A549 (cell line): Measurements from ENCODE around the gene DISP1. TPM values are rescaled to one million over a fixed set of nuclear protein-coding genes. Genes with fewer than 3 reads are reported as not detected.

Experiments used
- ATAC-seq, 2 experiments: fragments of 200-7000 bp in 1 of 2; fragments of >200 bp in 1 of 2; cut with Nextera tagmentation in 1 of 2; cut with Tn5 transposase in 1 of 2; 3 replicates each; pipeline versions ENCODE4 v1.8.0 to v1.9.1; 2018 to 2020; ENCODE audit warnings: mild to moderate bottlenecking in 1 of 2, moderate library complexity in 1 of 2
- CTCF ChIA-PET: fragments of 300-600 bp; sonication (Branson Sonifier 250); formaldehyde crosslinking; extraction: SDS; loops from one replicate; lab custom pipeline; 2021; ENCODE audit warnings: antibody characterized with exemption, inconsistent platforms; lab: Yijun Ruan, JAX
- POLR2A ChIA-PET: fragments of 350-600 bp; formaldehyde crosslinking; extraction: SDS; loops from one replicate; lab custom pipeline; 2021; ENCODE audit warnings: antibody characterized with exemption, inconsistent platforms; lab: Yijun Ruan, JAX
- DNase-seq, 2 experiments: peaks; one replicate each; pipeline versions ENCODE4 v3.0.0 to v3.0.0-alpha.2; 2011 to 2016; ENCODE audit warnings: low read depth in 1 of 2, low spot score in 1 of 2
- FAIRE-seq: peaks from 2 replicates; lab custom pipeline; 2011; peaks lifted over from hg19 to GRCh38; lab: Jason Lieb, UNC
- H3K27ac ChIP-seq, 2 experiments: fragments of >200 bp; sonication (Bioruptor Twin); formaldehyde crosslinking; 3 replicates each; pipeline ENCODE4 v1.5.1; 2016 to 2017
- H3K4me1 ChIP-seq: fragments of >200 bp; sonication (Bioruptor Twin); formaldehyde crosslinking; 3 replicates; pipeline ENCODE4 v1.6.1; 2016
- H3K4me2 ChIP-seq: fragments of >200 bp; sonication (Bioruptor Twin); formaldehyde crosslinking; 3 replicates; pipeline ENCODE4 v1.6.1; 2016
- H3K4me3 ChIP-seq: fragments of >200 bp; sonication (Bioruptor Twin); formaldehyde crosslinking; 3 replicates; pipeline ENCODE4 v1.5.1; 2016
- H3K9me3 ChIP-seq: fragments of >200 bp; sonication (Bioruptor Twin); formaldehyde crosslinking; 3 replicates; pipeline ENCODE4 v1.6.1; 2016
- BHLHE40 ChIP-seq: IDR thresholded peaks from 2 replicates; pipeline ENCODE4 v1.6.1; 2012; ENCODE audit warnings: low read depth, low read length, inconsistent platforms
- CBX2 ChIP-seq: fragments of 200-600 bp; sonication (generic); IDR thresholded peaks from 2 replicates; pipeline ENCODE4 v1.6.1; 2016; ENCODE audit warnings: low read depth, mild to moderate bottlenecking, borderline replicate concordance
- CEBPB ChIP-seq, 2 experiments: fragments of >200 bp in 1 of 2; sonication (Bioruptor Twin) in 1 of 2; formaldehyde crosslinking in 1 of 2; IDR thresholded peaks; 2 replicates each; pipeline ENCODE4 v1.6.1; 2012 to 2016
- CHD2 ChIP-seq: fragments of 150-350 bp; IDR thresholded peaks from 2 replicates; pipeline ENCODE4 v1.6.1; 2014; ENCODE audit warnings: low read length; ENCODE audit not compliant: partially characterized antibody
- CHD4 ChIP-seq: fragments of 200-600 bp; sonication (generic); IDR thresholded peaks from 2 replicates; pipeline ENCODE4 v1.6.1; 2016; ENCODE audit warnings: antibody characterized with exemption, mild to moderate bottlenecking, borderline replicate concordance
- FOSL2 ChIP-seq, 2 experiments: fragments of 450-650 bp in 1 of 2; fragments of >200 bp in 1 of 2; sonication (Bioruptor Twin) in 1 of 2; formaldehyde crosslinking; IDR thresholded peaks; 2 replicates each; pipeline versions ENCODE4 v1.5.0 to v1.6.1; 2016 to 2020; ENCODE audit warnings: mild to moderate bottlenecking in 1 of 2, moderate library complexity in 1 of 2
- FOXS1 ChIP-seq: fragments of 250-450 bp; sonication (Bioruptor Pico); IDR thresholded peaks from 2 replicates; pipeline ENCODE4 v1.5.0; 2020; ENCODE audit warnings: mild to moderate bottlenecking, moderate library complexity
- HOXB5 ChIP-seq: fragments of 250-450 bp; sonication (Bioruptor Pico); IDR thresholded peaks from 2 replicates; pipeline ENCODE4 v1.5.0; 2020; ENCODE audit warnings: mild to moderate bottlenecking, moderate library complexity
- KDM1A ChIP-seq: fragments of 200-600 bp; sonication (generic); IDR thresholded peaks from 2 replicates; pipeline ENCODE4 v1.6.1; 2016; ENCODE audit warnings: low read depth, mild to moderate bottlenecking
- MAFK ChIP-seq: fragments of 450-650 bp; IDR thresholded peaks from 2 replicates; pipeline ENCODE4 v1.6.1; 2014; ENCODE audit not compliant: partially characterized antibody
- MAZ ChIP-seq: fragments of 150-350 bp; IDR thresholded peaks from 2 replicates; pipeline ENCODE4 v1.6.1; 2014; ENCODE audit warnings: antibody characterized with exemption, low read depth, low read length, borderline replicate concordance
- RFX5 ChIP-seq: fragments of 450-650 bp; IDR thresholded peaks from 2 replicates; pipeline ENCODE4 v1.7.1; 2014; ENCODE audit warnings: antibody characterized with exemption, mild to moderate bottlenecking, moderate library complexity
- RNF2 ChIP-seq: fragments of 200-600 bp; sonication (generic); IDR thresholded peaks from 2 replicates; pipeline ENCODE4 v1.6.1; 2016; ENCODE audit warnings: low read depth, mild to moderate bottlenecking, antibody characterized with exemption, moderate library complexity, borderline replicate concordance
- TP53 ChIP-seq: fragments of 250-450 bp; sonication (Bioruptor Pico); IDR thresholded peaks from 2 replicates; pipeline ENCODE4 v1.5.0; 2021; ENCODE audit warnings: mild to moderate bottlenecking, moderate library complexity
- ZC3H11A ChIP-seq: fragments of 450-650 bp; IDR thresholded peaks from 2 replicates; pipeline ENCODE4 v1.6.1; 2014; ENCODE audit warnings: antibody characterized with exemption, mild to moderate bottlenecking
- ZNF302 ChIP-seq: fragments of 250-450 bp; sonication (Bioruptor Pico); IDR thresholded peaks from 2 replicates; pipeline ENCODE4 v1.9.0; 2021; ENCODE audit warnings: inconsistent platforms, mild to moderate bottlenecking, moderate library complexity
- WGBS: methylation state at CpG from one replicate; pipeline ENCODE4 v1.1.6; 2017; ENCODE audit errors: missing lambda C conversion rate; 5-methylcytosine and 5-hydroxymethylcytosine counted together
- polyA plus RNA-seq, 4 experiments: library from polyadenylated mRNA; depleted of rRNA in 3 of 4; stranded (reverse); fragments of >200 nt; fragmentation: RNase III in 1 of 4; extraction: RNeasy Plus Mini Kit Qiagen cat#74134 plus additional on column Dnase treatment in 1 of 4; gene quantifications; 2 replicates in 3 of 4; 3 replicates in 1 of 4; pipeline ENCODE4 v1.2.3, GENCODE V29; 2011 to 2017
- TF ChIP-seq, protein P1 (sequence below): IDR thresholded peaks from 2 replicates; pipeline ENCODE4 v1.6.1; 2012
- TF ChIP-seq, protein P2 (sequence below): fragments of 200-600 bp; sonication (generic); IDR thresholded peaks from 2 replicates; pipeline ENCODE4 v1.6.1; 2016; ENCODE audit warnings: antibody characterized with exemption, mild to moderate bottlenecking, moderate library complexity
- TF ChIP-seq, protein P3 (sequence below): fragments of 150-350 bp; IDR thresholded peaks from 2 replicates; pipeline ENCODE4 v1.6.1; 2014; ENCODE audit warnings: low read depth, mild to moderate bottlenecking, low read length
- TF ChIP-seq, protein P4 (sequence below): IDR thresholded peaks from 2 replicates; pipeline ENCODE4 v1.6.1; 2012; ENCODE audit warnings: low read depth, borderline replicate concordance
- TF ChIP-seq, protein P5 (sequence below): fragments of >200 bp; sonication (Bioruptor Twin); formaldehyde crosslinking; IDR thresholded peaks from 3 replicates; pipeline ENCODE4 v1.5.1; 2016
- TF ChIP-seq, protein P6 (sequence below): fragments of 450-650 bp; IDR thresholded peaks from 2 replicates; pipeline ENCODE4 v1.6.1; 2014; ENCODE audit warnings: antibody characterized with exemption

Gene DISP1
- polyA plus RNA-seq, 2 of the 4 experiments (the other 2 are of a cell fraction) = 1.2 to 5.1 TPM

DNA sequence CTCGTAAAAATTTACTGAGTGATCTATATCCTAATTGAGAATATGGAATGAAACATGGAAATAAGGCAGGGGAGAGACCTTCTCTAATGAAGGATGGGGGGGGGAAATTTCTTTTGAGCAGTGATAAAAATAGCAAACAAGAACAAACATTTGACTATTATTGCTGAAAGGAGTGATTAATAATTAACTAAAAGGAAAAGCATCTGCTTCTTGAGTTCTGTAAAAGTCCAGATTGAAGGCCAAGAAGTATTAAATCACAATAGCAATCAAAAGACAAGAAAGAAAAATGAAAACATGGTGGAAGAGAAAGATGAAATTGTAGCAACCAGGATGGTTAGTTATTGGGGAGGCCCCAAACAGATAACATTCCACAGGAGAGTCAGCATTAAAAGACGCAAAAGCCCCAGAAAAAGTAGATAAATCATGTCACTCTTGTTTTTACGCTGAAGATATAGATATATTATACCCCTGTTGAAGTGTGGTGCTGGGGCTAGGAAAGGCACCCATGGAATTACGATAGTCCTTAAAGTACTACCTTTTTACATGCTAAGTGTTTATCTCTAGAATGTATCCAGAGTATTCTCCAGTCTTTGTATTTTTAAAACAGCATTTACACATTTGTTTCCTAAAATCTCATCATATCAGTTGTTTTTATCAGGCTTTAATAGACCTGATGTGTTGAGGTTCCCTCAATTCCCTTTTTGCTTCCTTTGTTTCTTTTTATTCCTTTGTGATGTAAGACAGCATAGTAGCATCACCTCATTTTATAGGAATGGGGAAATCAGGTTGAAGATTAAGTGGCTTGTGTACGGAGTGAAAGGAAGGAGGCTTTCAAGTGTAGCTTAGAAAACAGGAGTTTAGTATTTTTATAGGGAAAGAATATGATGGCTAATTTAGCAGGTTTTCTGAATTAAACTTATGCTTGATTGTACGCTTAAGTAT lies 28.9 kb downstream of the DISP1 start:
- peak in 1 of 2 experiments; percentile 37 for DNase-seq
- no peak for TF ChIP-seq CEBPB (IDR thresholded peaks at IDR 0.05)
- TF ChIP-seq, all 56 proteins: peak for 0
- peak overlapping the region; percentile 46 for H3K4me2 ChIP-seq
- H3K9me3 ChIP-seq = no peaks in the 10 kb centered on the region
- H3K27ac ChIP-seq = no peak overlapping the region
- 79% methylated on average over 6 of the region's 6 CpGs for WGBS
- peak; percentile 56 for FAIRE-seq
- ChIA-PET CTCF (no interaction called here), POLR2A (no interaction called here)
- ATAC-seq = peak in 1 of 2 experiments; percentile 65; a peak in 2 of 6 replicates
- H3K4me1 ChIP-seq = peaks cover 25% of the 10 kb centered on the region; the same call in 2 of the 3 replicates
- H3K4me3 ChIP-seq = no peak overlapping the region

DNA sequence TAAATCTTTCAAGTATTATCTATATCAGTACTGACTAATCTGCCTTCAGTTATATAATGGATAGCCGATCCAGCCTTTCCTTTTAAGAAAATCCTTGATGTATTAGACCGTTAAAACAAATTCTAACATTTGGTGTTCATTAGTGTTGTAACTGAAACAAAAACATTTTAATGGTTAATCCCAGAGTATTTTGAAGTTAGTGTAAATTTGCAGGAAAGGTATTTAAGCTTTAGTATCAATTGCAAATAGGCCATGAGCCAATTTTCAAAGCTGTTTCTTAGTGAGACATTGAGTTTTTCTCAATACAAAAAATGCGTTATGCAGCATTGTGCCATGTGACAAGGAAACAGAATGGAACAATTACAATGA lies 29.6 kb downstream of the DISP1 start:
- no peak overlapping the region for H3K4me3 ChIP-seq
- ChIA-PET POLR2A (no interaction called here), CTCF (no interaction called here)
- peaks cover 25% of the 10 kb centered on the region; the same call in 2 of the 3 replicates for H3K4me1 ChIP-seq
- DNase-seq (no peak), FAIRE-seq (no peak), ATAC-seq (no peak)
- no peak overlapping the region for H3K27ac ChIP-seq
- 89% methylated on average over 3 of the region's 3 CpGs for WGBS
- no peaks in the 10 kb centered on the region for H3K9me3 ChIP-seq
- H3K4me2 ChIP-seq = peak overlapping the region; percentile 46
- TF ChIP-seq KDM1A (no peak), CBX2 (no peak), MAFK (no peak), MAZ (no peak), CHD4 (no peak), FOSL2 (IDR thresholded peaks at IDR 0.05) (no peak), FOSL2 (CRISPR knock-in tag; IDR thresholded peaks at IDR 0.05) (no peak), CEBPB (IDR thresholded peaks at IDR 0.05) (no peak), FOXS1 (CRISPR knock-in tag) (no peak), TP53 (CRISPR knock-in tag) (no peak), ZNF302 (CRISPR knock-in tag) (no peak), ZC3H11A (no peak)
- TF ChIP-seq, protein P1, sequence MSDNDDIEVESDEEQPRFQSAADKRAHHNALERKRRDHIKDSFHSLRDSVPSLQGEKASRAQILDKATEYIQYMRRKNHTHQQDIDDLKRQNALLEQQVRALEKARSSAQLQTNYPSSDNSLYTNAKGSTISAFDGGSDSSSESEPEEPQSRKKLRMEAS = no peak
- TF ChIP-seq, protein P2, sequence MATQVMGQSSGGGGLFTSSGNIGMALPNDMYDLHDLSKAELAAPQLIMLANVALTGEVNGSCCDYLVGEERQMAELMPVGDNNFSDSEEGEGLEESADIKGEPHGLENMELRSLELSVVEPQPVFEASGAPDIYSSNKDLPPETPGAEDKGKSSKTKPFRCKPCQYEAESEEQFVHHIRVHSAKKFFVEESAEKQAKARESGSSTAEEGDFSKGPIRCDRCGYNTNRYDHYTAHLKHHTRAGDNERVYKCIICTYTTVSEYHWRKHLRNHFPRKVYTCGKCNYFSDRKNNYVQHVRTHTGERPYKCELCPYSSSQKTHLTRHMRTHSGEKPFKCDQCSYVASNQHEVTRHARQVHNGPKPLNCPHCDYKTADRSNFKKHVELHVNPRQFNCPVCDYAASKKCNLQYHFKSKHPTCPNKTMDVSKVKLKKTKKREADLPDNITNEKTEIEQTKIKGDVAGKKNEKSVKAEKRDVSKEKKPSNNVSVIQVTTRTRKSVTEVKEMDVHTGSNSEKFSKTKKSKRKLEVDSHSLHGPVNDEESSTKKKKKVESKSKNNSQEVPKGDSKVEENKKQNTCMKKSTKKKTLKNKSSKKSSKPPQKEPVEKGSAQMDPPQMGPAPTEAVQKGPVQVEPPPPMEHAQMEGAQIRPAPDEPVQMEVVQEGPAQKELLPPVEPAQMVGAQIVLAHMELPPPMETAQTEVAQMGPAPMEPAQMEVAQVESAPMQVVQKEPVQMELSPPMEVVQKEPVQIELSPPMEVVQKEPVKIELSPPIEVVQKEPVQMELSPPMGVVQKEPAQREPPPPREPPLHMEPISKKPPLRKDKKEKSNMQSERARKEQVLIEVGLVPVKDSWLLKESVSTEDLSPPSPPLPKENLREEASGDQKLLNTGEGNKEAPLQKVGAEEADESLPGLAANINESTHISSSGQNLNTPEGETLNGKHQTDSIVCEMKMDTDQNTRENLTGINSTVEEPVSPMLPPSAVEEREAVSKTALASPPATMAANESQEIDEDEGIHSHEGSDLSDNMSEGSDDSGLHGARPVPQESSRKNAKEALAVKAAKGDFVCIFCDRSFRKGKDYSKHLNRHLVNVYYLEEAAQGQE = no peak
- TF ChIP-seq, protein P3, sequence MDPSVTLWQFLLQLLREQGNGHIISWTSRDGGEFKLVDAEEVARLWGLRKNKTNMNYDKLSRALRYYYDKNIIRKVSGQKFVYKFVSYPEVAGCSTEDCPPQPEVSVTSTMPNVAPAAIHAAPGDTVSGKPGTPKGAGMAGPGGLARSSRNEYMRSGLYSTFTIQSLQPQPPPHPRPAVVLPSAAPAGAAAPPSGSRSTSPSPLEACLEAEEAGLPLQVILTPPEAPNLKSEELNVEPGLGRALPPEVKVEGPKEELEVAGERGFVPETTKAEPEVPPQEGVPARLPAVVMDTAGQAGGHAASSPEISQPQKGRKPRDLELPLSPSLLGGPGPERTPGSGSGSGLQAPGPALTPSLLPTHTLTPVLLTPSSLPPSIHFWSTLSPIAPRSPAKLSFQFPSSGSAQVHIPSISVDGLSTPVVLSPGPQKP = no peak

DNA sequence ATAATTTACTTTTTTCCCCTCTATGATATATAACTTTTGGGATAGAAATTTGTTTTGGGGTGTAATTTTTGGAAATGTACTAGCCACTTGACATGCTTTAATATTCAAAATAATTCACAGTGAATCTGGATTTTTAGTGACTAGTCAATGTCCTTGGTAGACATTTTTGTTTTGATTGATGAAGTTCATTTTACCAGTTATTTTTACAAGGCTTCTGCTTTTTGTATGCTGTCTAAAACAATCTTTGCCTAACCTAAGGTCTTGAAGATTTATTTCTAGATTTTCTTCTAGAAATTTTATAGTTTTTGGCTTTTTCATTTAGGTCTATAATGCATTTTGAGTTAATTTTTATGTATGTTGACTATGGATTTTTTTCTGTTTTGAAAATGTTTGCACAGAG lies 30.9 kb downstream of the DISP1 start:
- Histone ChIP-seq H3K27ac (no peak overlapping the region), H3K4me2 (no peak overlapping the region), H3K9me3 (no peaks in the 10 kb centered on the region), H3K4me1 (peaks cover 25% of the 10 kb centered on the region; the same call in 2 of the 3 replicates), H3K4me3 (no peak overlapping the region)
- DNase-seq = no peak
- no peak for ATAC-seq
- FAIRE-seq = no peak
- ChIA-PET POLR2A (no interaction called here), CTCF (no interaction called here)
- no peak for TF ChIP-seq RFX5
- no peak for TF ChIP-seq RNF2
- TF ChIP-seq, protein P1 = no peak
- no peak for TF ChIP-seq KDM1A
- no peak for TF ChIP-seq CHD4
- no peak for TF ChIP-seq BHLHE40
- TF ChIP-seq TP53 (CRISPR knock-in tag) = no peak
- TF ChIP-seq, protein P4, sequence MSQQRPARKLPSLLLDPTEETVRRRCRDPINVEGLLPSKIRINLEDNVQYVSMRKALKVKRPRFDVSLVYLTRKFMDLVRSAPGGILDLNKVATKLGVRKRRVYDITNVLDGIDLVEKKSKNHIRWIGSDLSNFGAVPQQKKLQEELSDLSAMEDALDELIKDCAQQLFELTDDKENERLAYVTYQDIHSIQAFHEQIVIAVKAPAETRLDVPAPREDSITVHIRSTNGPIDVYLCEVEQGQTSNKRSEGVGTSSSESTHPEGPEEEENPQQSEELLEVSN = no peak
- TF ChIP-seq, protein P5, sequence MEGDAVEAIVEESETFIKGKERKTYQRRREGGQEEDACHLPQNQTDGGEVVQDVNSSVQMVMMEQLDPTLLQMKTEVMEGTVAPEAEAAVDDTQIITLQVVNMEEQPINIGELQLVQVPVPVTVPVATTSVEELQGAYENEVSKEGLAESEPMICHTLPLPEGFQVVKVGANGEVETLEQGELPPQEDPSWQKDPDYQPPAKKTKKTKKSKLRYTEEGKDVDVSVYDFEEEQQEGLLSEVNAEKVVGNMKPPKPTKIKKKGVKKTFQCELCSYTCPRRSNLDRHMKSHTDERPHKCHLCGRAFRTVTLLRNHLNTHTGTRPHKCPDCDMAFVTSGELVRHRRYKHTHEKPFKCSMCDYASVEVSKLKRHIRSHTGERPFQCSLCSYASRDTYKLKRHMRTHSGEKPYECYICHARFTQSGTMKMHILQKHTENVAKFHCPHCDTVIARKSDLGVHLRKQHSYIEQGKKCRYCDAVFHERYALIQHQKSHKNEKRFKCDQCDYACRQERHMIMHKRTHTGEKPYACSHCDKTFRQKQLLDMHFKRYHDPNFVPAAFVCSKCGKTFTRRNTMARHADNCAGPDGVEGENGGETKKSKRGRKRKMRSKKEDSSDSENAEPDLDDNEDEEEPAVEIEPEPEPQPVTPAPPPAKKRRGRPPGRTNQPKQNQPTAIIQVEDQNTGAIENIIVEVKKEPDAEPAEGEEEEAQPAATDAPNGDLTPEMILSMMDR = no peak
- no peak for TF ChIP-seq CHD2
- TF ChIP-seq, protein P6, sequence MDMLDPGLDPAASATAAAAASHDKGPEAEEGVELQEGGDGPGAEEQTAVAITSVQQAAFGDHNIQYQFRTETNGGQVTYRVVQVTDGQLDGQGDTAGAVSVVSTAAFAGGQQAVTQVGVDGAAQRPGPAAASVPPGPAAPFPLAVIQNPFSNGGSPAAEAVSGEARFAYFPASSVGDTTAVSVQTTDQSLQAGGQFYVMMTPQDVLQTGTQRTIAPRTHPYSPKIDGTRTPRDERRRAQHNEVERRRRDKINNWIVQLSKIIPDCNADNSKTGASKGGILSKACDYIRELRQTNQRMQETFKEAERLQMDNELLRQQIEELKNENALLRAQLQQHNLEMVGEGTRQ = no peak
- TF ChIP-seq HOXB5 (CRISPR knock-in tag) = no peak
- no peak for TF ChIP-seq MAZ
- TF ChIP-seq ZC3H11A = no peak
